SH-SY5Y (cell line): ENCODE data around the gene LRRC32.

ENCODE experiments used
- GATA2 ChIP-seq: IDR thresholded peaks from 2 replicates; pipeline ENCODE4 v1.6.1; 2011; ENCODE audit warnings: mild to moderate bottlenecking, low read depth, low read length
- GATA3 ChIP-seq: IDR thresholded peaks from 2 replicates; pipeline ENCODE4 v1.6.1; 2011; ENCODE audit warnings: low read depth, mild to moderate bottlenecking, low read length, moderate library complexity

GRCh38 chr11:76662656-76663485 is 7.7 kb downstream of the LRRC32 start:
- TF ChIP-seq GATA3 (no peak), GATA2 (no peak)
